Fibroblast of the aortic adventitia (primary cell): Measurements from ENCODE around the gene TLE1. TPM values are rescaled to one million over a fixed set of nuclear protein-coding genes. Genes with fewer than 3 reads are reported as not detected.

ENCODE experiments used
- DNase-seq: peaks from one replicate; pipeline ENCODE4 v3.0.0-alpha.2; 2010; ENCODE audit warnings: low read depth
- H3K4me3 ChIP-seq: 2 replicates; pipeline ENCODE4 v1.5.1; 2011; ENCODE audit warnings: low read depth, mild to moderate bottlenecking, control low read depth, low read length, moderate library complexity
- CTCF ChIP-seq: IDR thresholded peaks from 2 replicates; pipeline ENCODE4 v1.5.1; 2011; ENCODE audit warnings: mild to moderate bottlenecking, low read length, control low read depth, inconsistent platforms; ENCODE audit not compliant: insufficient read depth
- total RNA-seq: library from RNA; depleted of rRNA; stranded (reverse); fragments of >200 nt; gene quantifications from 2 replicates; pipeline ENCODE4 v1.2.3, GENCODE V29; 2012; ENCODE audit warnings: low replicate concordance

Gene TLE1
- total RNA-seq, 1 donor = 49.5 TPM

GRCh38 chr9:81558091-81558830 lies 131.1 kb downstream of the TLE1 start:
- TF ChIP-seq CTCF = no peak
- H3K4me3 ChIP-seq = no peak overlapping the region
- peak; percentile 98 for DNase-seq

- H3K4me3 ChIP-seq = no peak overlapping the region
- DNase-seq = peak; percentile 86
- no peak for TF ChIP-seq CTCF
These were observed 131.8 kb downstream of the TLE1 start for GRCh38 chr9:81557452-81558090.

GRCh38 chr9:81556923-81557322 lies 132.4 kb downstream of the TLE1 start:
- no peak overlapping the region for H3K4me3 ChIP-seq
- DNase-seq = no peak
- TF ChIP-seq CTCF = no peak

- no peak for DNase-seq
- TF ChIP-seq CTCF = no peak
- H3K4me3 ChIP-seq = no peak overlapping the region
These were observed 136.8 kb downstream of the TLE1 start for GRCh38 chr9:81552581-81552991.

GRCh38 chr9:81550207-81550583 lies 139.2 kb downstream of the TLE1 start:
- no peak overlapping the region for H3K4me3 ChIP-seq
- TF ChIP-seq CTCF = no peak
- DNase-seq = no peak

GRCh38 chr9:81549500-81550206 lies 139.7 kb downstream of the TLE1 start:
- TF ChIP-seq CTCF = no peak

More at GRCh38 chr9:81549500-81550206, 139.7 kb downstream of the TLE1 start:
- no peak overlapping the region for H3K4me3 ChIP-seq
- no peak for DNase-seq
